CD4-positive, alpha-beta T cell treated with Interleukin-1 beta for 1 hour (primary cell): Measurements from ENCODE around the gene RPL32.
"Not testable (repeated sequence)": the region's sequence is repeated elsewhere in the genome, so short reads cannot be mapped to it uniquely, and the experiment has no call there.

ENCODE experiments used
- DNase-seq, 2 donors: peaks; one replicate each; pipeline ENCODE4 v3.0.0-alpha.2; 2020 to 2022

RPL32 gene

GRCh38 chr3:12841149-12841969 is at the start of gene RPL32:
Gene RPL32 (minus strand): TSS chr3:12841565. CDS start chr3:12840237, 1,328 bp downstream.
- DNase-seq, result peak; percentile 87 to 92

GRCh38 chr3:12890610-12891390 is 49.4 kb upstream of the RPL32 start:
- no peak for DNase-seq

- DNase-seq, result no peak
Observed at GRCh38 chr3:12886736-12887135, 45.4 kb upstream of the RPL32 start.

GRCh38 chr3:12886106-12886679 is 44.8 kb upstream of the RPL32 start:
- DNase-seq, result no peak

DNA sequence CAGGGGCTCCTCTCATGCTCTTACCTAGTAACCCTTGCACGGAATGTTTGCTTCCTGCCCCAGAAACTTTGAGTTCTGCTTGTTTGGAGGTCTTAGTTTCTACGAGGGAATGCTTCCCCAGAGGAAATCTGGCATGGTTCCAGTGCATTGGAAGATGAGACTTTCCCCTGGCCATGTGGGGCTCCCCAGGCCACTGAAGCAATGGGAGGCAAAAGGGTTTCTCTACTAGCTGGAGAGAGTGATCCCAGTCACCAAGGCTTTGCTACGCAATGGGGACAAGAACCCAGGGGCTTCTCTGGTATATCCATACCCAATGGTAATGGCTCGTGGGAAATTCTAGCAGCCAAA is 44.2 kb upstream of the RPL32 start:
- DNase-seq, result no peak

- no peak for DNase-seq
Observed at GRCh38 chr3:12884790-12885582, 43.6 kb upstream of the RPL32 start.

GRCh38 chr3:12884186-12884680 is 42.9 kb upstream of the RPL32 start:
- DNase-seq, result no peak

DNA sequence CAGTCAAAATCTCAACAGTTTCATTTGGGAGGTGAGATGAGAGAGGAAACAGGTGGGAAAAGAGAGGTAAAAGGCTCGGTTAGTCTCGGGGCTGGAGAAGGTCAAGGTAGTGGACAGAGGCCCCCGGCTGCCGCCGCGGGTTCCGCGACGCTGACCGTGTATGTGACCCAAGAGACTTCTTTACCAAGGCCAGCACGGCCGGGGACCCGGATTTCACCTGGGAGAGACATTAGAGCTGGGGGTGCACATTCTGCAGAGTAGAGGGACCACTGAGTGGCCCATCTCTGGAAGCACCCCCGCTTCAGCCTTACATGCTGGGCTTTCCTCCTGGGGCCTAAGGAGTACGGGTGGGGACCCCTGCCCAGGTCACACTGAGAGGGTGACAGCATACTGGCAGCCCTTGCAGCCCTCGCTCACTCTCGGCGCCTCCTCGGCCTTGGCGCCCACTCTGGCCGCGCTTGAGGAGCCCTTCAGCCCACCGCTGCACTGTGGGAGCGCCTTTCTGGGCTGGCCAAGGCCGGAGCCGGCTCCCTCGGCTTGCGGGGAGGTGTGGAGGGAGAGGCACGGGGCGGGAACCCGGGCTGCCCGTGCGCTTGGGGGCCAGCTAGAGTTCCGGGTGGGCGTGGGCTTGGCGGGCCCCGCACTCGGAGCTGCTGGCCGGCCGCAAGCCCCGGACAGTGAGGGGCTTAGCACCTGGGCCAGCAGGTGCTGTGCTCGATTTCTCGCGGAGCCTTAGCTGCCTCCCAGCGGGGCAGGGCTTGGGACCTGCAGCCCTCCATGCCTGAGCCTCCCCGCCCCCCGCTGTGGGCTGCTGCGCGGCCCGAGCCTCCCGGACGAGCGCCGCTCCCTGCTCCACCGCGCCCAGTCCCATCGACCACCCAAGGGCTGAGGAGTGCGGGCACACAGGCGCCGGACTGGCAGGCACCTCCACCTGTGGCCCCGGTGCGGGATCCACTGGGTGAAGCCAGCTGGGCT is 41.3 kb upstream of the RPL32 start:
- DNase-seq, result no peak

- not testable (repeated sequence) for DNase-seq
Observed at GRCh38 chr3:12881858-12882257, 40.5 kb upstream of the RPL32 start.

DNA sequence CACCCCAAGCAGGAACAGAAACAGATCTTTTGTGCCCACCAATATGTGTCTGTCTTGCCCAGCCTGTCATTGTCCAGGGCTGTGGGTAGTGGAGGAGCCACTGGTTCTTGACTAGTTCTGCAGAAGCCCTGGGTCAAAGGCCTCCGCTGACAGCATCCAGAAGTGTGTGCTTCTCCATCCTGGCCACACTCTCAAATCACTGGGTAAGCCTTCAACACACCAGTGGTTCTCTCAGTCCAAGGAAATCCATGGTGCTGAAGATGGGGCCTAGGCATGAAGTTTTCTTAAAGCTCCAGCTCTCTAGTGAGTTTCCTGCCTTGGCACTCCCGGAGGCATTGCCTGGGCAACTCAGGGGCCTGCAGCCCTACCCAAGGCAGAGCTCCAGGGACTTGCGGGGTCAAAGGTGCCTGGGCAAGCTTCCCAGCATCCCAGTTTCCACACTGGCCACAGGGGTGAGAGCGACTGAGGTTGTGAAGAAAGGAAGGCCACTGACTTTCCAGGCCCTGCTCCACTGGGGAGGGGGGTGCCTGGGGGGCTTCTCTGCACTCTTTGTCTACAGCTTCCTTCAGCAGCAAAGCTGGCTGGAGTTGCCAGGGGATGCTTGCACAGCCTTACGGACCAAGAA is 37.9 kb upstream of the RPL32 start:
- no peak for DNase-seq

- not testable (repeated sequence) for DNase-seq
Observed at GRCh38 chr3:12878758-12879157, 37.4 kb upstream of the RPL32 start.

- DNase-seq, result no peak
Observed at GRCh38 chr3:12878141-12878574, 36.8 kb upstream of the RPL32 start.

GRCh38 chr3:12877040-12877439 is 35.7 kb upstream of the RPL32 start:
- no peak for DNase-seq

DNA sequence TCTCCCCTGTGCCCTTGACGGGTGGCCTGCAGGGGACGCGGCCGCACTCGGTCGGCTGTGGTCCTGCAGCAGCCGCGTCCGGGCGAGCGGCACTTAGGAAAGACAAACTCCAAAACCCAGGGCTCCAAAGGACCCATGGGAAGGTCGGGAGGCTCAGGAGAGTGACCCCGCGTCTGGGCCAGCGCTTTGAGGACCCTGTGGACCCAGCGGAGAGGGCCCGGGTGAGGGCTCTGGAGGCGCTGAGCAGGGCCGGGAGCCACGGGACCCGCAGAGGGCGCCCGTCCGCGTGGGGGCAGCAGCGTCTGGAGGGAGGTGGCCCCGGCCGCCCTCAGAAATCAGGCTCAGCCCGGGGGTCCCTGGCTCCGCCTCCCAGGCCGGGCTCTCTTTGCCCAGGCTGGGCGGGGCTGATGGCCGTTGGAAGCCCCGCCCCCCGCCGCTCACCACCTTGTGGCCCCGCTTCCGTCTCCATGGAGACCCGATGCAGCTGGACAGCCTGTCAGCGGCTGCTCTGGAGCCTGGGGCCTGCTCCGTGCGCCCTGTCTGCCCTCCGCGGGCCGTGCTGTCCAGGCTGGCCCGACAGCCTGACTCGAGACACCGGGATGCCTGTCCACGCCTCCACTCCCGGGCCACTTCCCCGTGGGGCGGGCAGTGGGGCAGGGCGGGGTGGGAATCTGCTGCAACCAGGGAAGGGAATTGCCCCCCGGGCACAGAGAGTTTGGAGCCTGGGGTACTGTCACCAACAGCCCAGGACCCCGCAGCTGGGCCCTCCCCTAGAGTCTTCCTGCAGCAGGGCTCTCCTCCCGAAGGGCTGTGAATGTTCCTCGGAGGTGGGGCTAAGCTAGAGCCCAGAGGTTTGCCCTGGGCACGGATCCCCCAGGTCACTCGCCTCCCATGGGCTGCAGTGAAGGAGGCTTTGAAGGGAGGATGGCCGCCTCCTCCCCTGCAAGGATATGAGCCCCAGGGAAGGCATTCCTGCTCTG is 34.8 kb upstream of the RPL32 start:
- DNase-seq, result peak in 1 of 2 donors; percentile 15

DNA sequence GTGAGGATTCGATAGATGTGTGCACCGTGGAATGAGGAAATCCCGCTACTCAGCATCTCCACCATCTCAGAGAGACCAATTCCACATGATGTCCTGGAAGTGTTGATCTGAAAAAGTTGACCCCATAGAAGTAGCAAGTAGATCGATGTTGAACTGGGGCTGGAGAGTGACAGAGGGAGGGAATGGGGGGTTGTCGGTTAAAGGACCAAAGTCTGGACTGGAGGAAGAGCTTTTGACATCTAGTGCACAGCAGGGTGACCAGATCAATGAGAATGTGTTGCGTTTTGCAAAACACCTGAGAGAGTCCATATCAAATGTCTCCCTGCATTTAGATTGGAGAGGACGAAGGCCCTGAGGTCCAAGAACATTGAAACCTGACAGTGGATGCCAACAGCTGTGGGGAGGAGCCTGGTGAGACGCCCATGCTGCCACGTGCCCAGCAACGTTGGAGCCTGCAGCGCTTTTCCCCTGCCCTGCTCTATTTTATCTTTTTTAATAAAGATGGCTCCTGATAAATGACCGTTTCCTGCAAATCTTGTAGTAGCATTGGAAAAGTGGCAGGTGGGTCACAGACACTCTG is 30.1 kb upstream of the RPL32 start:
- DNase-seq, result no peak

DNA sequence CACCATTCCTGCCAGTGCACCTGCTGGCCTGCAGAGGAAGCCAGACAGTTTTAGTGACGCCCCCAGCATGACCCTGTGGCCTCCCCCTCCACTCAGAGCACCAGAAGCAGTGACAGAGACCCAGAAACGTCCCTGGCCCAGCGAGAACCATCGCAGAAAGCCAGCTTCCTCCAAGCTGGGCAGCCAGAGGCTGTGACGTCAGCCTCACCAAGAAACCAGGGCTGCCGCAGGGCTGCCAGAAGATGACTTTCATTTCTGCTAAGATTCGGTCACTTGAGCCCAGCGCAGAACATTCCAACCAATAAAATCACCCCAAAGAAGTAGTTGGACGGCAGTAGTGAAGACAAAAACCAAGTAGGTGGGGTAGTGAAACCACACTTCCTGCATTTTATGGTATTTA is 29.6 kb upstream of the RPL32 start:
- peak; percentile 54 to 62 for DNase-seq

- peak; percentile 14 to 28 for DNase-seq
Observed at GRCh38 chr3:12869035-12869621, 27.8 kb upstream of the RPL32 start.
